HG03521 (cell line): ENCODE data around the gene ZSWIM4.

Experiments used
- ATAC-seq: cut with Tn5 transposase; IDR thresholded peaks from one replicate; pipeline ENCODE4 v1.9.1; 2021; ENCODE audit warnings: mild to moderate bottlenecking, moderate library complexity; ENCODE audit not compliant: unreplicated experiment

Gene ZSWIM4

DNA sequence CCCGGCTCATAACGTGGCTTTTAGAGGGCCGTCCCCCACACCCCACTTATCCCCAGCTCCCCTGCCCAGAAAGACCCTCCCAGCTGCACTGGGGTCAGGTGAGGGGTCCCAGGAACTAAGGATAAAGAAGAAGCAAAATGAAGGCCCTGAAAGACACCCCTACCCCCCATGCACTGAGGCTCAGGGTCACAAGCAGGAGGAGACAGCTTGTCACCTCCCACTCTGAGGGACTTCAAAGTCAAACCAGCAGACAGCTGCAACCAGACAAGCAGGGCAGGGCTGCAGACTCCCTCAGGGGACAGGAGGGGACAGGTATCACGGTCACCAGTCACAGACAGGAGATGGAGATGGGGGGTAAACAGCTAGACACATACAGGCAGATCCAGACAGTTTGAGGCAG lies 75.6 kb downstream of the ZSWIM4 start:
- ATAC-seq: no peak

GRCh38 chr19:13872339-13872694 lies 77.1 kb downstream of the ZSWIM4 start:
- ATAC-seq: no peak

DNA sequence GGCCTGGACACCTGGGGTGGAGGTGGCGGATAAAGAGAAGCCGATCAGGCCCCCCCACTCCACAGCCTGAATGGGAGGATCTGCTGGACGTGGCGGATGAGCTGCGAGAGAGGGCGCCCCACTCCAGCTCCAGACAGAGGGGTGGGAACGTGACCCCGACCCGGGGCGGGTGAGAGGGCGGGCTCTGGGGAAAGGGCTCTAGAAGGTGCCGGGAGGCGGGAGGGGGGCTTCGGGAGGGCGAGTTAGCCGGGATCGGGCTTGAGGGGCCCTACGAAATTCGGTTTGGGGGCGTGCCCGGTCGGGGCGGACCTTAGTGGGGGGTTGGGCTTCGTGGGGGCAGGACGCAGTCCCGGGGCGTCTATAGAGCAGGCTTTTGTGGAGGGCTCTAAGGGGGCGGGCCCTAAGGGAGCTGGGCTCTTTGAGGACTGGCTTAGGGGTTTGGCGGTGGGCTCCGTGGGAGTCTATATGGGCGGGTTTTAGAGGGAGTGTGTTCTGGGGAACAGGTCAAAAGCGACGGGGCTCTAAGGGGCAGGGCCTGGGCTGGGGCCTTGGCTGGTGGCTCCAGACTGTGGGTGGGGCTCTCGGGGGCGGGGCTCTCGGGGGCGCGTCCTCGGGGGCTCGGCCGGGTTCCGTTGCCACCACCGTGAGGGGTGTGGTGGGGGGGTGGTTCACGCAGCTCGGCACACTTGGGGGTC lies 77.6 kb downstream of the ZSWIM4 start:
- no peak for ATAC-seq

- ATAC-seq: no peak
Measured at GRCh38 chr19:13873834-13874515, 78.7 kb downstream of the ZSWIM4 start.

GRCh38 chr19:13875824-13876223 lies 80.6 kb downstream of the ZSWIM4 start:
- ATAC-seq: no peak

DNA sequence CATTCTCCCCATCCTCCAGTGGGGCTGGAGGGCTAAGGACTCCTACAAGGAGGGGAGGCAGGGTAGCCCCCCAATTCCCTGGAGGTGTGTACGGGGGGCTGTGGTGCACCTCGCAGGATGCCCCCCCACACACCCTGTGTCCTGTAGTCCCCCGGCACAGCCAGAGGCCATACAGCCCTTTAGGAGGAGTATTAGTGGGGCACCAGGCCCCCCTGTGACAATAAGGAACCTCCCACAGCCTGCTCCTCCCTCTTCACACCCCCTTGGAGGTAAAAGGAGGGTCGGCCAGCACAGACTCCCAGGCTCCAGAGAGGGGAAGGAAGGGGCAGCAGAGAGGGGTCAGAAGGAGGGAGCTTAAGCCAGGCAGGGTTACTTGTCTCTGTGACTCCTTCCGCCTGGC lies 81.6 kb downstream of the ZSWIM4 start, which contains the start of gene NANOS3:
Gene NANOS3, plus strand, starts transcription at position 301 of the 400 bp plus-strand sequence. CDS start 115 bp downstream, outside the sequence.
- ATAC-seq: no peak

DNA sequence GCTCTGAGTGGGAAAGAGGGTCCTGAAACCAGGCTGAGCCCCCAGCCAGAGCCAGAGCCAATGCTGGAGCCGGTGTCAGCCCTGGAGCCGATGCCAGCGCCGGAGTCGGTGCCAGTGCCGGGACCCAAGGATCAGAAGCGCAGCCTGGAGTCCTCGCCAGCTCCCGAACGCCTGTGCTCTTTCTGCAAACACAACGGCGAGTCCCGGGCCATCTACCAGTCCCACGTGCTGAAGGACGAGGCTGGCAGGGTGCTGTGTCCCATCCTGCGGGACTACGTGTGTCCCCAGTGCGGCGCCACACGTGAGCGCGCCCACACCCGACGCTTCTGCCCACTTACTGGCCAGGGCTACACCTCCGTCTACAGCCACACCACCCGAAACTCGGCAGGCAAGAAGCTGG lies 82.1 kb downstream of the ZSWIM4 start:
- no peak for ATAC-seq

DNA sequence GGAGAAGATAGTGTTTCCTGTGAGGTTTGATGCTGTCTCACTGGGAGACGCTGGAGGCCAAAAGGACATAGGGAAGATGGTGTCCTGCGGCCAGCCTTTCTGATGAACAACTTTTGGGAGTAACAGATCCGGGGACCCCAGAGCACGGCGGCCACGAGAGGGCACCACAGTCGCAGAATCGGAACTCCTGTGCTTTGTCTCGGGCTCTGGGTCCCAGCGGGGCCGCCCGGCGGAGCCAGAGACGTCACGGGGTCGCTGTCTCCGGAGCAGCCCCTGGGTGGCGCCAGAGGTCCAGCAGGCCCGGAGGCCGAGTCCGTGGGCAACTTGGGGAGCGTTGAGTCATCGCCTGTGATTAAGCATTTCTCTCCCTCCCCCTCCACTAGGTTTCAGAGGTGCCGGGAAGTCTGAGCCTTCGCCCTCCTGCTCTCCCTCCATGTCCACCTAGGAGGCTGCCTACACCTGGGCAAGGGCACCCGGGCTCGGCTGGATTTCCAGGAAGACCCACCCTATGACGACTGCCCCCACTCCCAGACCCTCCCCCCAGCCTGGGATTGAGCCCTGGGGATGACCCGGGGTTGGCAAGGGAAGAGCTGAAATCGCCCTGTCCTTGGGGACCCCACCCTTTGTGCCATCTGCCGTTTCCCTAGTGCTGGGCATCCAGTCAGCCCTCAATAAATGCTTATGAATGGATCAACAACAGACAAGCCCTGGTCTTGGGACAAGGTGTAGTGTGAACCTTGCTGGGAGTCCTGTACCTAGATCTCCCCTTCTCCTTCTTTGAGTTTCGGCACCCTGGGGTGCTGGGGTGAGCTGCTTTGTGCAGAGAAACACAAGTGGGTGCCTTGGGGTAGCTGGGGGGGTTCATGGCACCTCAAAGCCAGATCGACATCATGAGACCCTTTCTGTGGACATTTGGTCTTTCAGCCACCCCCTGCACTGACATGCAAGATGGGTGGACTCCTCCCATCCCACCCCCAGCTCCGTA lies 85.1 kb downstream of the ZSWIM4 start:
- ATAC-seq: peak; percentile 84

DNA sequence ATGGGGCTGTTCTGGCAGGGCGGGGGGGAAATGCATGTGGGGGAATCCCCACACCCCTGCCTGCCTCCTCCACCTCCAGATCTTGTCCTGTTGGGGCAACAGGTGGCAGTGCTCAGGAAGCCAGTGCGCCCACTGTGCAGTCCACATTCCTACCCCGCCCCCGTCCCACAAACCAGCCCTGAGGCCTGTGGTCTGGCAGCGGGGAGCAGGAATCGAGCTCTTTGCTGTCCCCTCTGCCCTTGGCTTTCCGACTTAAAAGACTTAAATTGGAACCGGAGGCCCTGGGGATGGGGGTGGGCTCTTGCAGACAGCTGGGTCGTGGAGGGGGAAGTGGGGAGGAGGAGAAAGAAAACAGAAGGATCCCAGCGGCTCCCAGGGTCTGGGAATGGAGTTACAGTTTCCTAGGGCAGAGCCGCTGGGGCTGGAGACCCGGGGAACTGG lies 86.0 kb downstream of the ZSWIM4 start:
- ATAC-seq: no peak
